H9 (cell line): ENCODE data around the gene R3HCC1L. TPM values are rescaled to one million over a fixed set of nuclear protein-coding genes. Genes with fewer than 3 reads are reported as not detected.

ENCODE experiments used
- DNase-seq: peaks from one replicate; pipeline ENCODE4 v3.0.0-alpha.2; 2017
- H2AFZ ChIP-seq: one replicate; pipeline ENCODE4 v1.6.1; 2013; ENCODE audit warnings: mild to moderate bottlenecking, low read length, control low read depth, moderate library complexity
- H2AK5ac ChIP-seq: 2 replicates; pipeline ENCODE4 v1.6.1; 2013; ENCODE audit warnings: low read length, control low read depth, mixed read lengths; ENCODE audit not compliant: insufficient read length
- H2BK120ac ChIP-seq: one replicate; pipeline ENCODE4 v1.6.1; 2013; ENCODE audit warnings: low read depth, mild to moderate bottlenecking, low read length, control low read depth, inconsistent platforms; ENCODE audit not compliant: poor library complexity, severe bottlenecking
- H2BK12ac ChIP-seq: 2 replicates; pipeline ENCODE4 v1.6.1; 2013; ENCODE audit warnings: low read length, control low read depth, mixed read lengths, low read depth; ENCODE audit not compliant: insufficient read length
- H2BK15ac ChIP-seq: 2 replicates; pipeline ENCODE4 v1.6.1; 2013; ENCODE audit warnings: low read depth, low read length, control low read depth
- H2BK20ac ChIP-seq: one replicate; pipeline ENCODE4 v1.6.1; 2013; ENCODE audit warnings: low read depth, mild to moderate bottlenecking, low read length, control low read depth, inconsistent platforms; ENCODE audit not compliant: poor library complexity, severe bottlenecking
- H2BK5ac ChIP-seq: 2 replicates; pipeline ENCODE4 v1.6.1; 2013; ENCODE audit warnings: low read length, control low read depth, mixed read lengths; ENCODE audit not compliant: insufficient read length
- H3K14ac ChIP-seq: 2 replicates; pipeline ENCODE4 v1.6.1; 2013; ENCODE audit warnings: low read length, control low read depth; ENCODE audit not compliant: insufficient read depth
- H3K18ac ChIP-seq: 2 replicates; pipeline ENCODE4 v1.6.1; 2013; ENCODE audit warnings: low read depth, mild to moderate bottlenecking, mixed read lengths, low read length, control low read depth; ENCODE audit not compliant: insufficient read length
- H3K23ac ChIP-seq: 2 replicates; pipeline ENCODE4 v1.6.1; 2013; ENCODE audit warnings: low read length, control low read depth, mixed read lengths, low read depth; ENCODE audit not compliant: insufficient read length
- H3K23me2 ChIP-seq: 2 replicates; pipeline ENCODE4 v1.6.1; 2013; ENCODE audit warnings: low read depth, mild to moderate bottlenecking, mixed read lengths, low read length, control low read depth; ENCODE audit not compliant: insufficient read length, poor library complexity, severe bottlenecking
- H3K27ac ChIP-seq: 2 replicates; pipeline ENCODE4 v1.5.1; 2013; ENCODE audit warnings: low read length, control low read depth, mixed read lengths, low read depth; ENCODE audit not compliant: insufficient read length
- H3K27me3 ChIP-seq: 2 replicates; pipeline ENCODE4 v1.6.1; 2013; ENCODE audit warnings: low read length, control low read depth, inconsistent platforms; ENCODE audit not compliant: insufficient read depth
- H3K4ac ChIP-seq: 2 replicates; pipeline ENCODE4 v1.6.1; 2013; ENCODE audit warnings: low read depth, mild to moderate bottlenecking, control low read depth, inconsistent platforms, low read length, moderate library complexity
- H3K4me1 ChIP-seq: 2 replicates; pipeline ENCODE4 v1.6.1; 2013; ENCODE audit warnings: low read length, control low read depth, inconsistent platforms; ENCODE audit not compliant: insufficient read depth
- H3K4me2 ChIP-seq: 2 replicates; pipeline ENCODE4 v1.6.1; 2013; ENCODE audit warnings: low read length, control low read depth, mixed read lengths; ENCODE audit not compliant: insufficient read length, insufficient read depth
- H3K56ac ChIP-seq: 2 replicates; pipeline ENCODE4 v1.6.1; 2013; ENCODE audit warnings: low read depth, mild to moderate bottlenecking, mixed read lengths, low read length, control low read depth; ENCODE audit not compliant: insufficient read length
- H3K79me1 ChIP-seq: 2 replicates; pipeline ENCODE4 v1.6.1; 2013; ENCODE audit warnings: low read depth, mild to moderate bottlenecking, moderate library complexity, low read length, control low read depth, inconsistent platforms; ENCODE audit not compliant: insufficient read depth, poor library complexity, severe bottlenecking
- H3K79me2 ChIP-seq: 2 replicates; pipeline ENCODE4 v1.6.1; 2013; ENCODE audit warnings: low read length, control low read depth, inconsistent platforms; ENCODE audit not compliant: insufficient read depth
- H3K9ac ChIP-seq: 2 replicates; pipeline ENCODE4 v1.6.1; 2013; ENCODE audit warnings: low read length, control low read depth, mixed read lengths; ENCODE audit not compliant: insufficient read length; ENCODE audit errors: extremely low read depth
- H3K9me3 ChIP-seq: one replicate; pipeline ENCODE4 v1.6.1; 2013; ENCODE audit warnings: low read depth, low read length, inconsistent platforms; ENCODE audit not compliant: control insufficient read depth
- H3T11ph ChIP-seq: one replicate; pipeline ENCODE4 v1.6.1; 2013; ENCODE audit warnings: mild to moderate bottlenecking, low read length, control low read depth, inconsistent platforms
- H4K20me1 ChIP-seq: one replicate; pipeline ENCODE4 v1.6.1; 2013; ENCODE audit not compliant: control insufficient read depth, insufficient read length, insufficient read depth
- H4K5ac ChIP-seq: 2 replicates; pipeline ENCODE4 v1.6.1; 2013; ENCODE audit warnings: low read depth, mild to moderate bottlenecking, mixed read lengths, low read length, control low read depth; ENCODE audit not compliant: insufficient read length
- H4K8ac ChIP-seq: replicated peaks from 2 replicates; pipeline ENCODE4 v1.6.1; 2013; ENCODE audit warnings: low read length, control low read depth, mixed read lengths, low read depth; ENCODE audit not compliant: insufficient read length
- H4K91ac ChIP-seq: 2 replicates; pipeline ENCODE4 v1.6.1; 2013; ENCODE audit warnings: low read depth, mild to moderate bottlenecking, moderate library complexity, mixed read lengths, low read length, control low read depth; ENCODE audit not compliant: insufficient read length
- H3K27ac Mint-ChIP-seq, 3 experiments: 2 replicates in 2 of 3; 3 replicates in 1 of 3; pipeline ENCODE4 v1.8.0; 2020 to 2021; ENCODE audit warnings: mixed read lengths in 3 of 3, mild to moderate bottlenecking in 1 of 3, moderate library complexity in 1 of 3
- H3K27me3 Mint-ChIP-seq: 2 replicates; pipeline ENCODE4 v1.8.0; 2021; ENCODE audit warnings: low read depth, mild to moderate bottlenecking, moderate library complexity, mixed read lengths
- H3K36me3 Mint-ChIP-seq, 3 experiments: 2 replicates in 2 of 3; 3 replicates in 1 of 3; pipeline ENCODE4 v1.8.0; 2020 to 2021; ENCODE audit warnings: low read depth in 3 of 3, mixed read lengths in 3 of 3; ENCODE audit not compliant: insufficient read depth in 1 of 3
- H3K4me1 Mint-ChIP-seq, 2 experiments: 2 replicates each; pipeline ENCODE4 v1.8.0; 2020; ENCODE audit warnings: mixed read lengths in 2 of 2
- H3K4me3 Mint-ChIP-seq, 2 experiments: 2 replicates in 1 of 2; 3 replicates in 1 of 2; pipeline ENCODE4 v1.8.0; 2020 to 2021; ENCODE audit warnings: mild to moderate bottlenecking in 2 of 2, mixed read lengths in 2 of 2, moderate library complexity in 1 of 2
- H3K9me3 Mint-ChIP-seq, 2 experiments: 2 replicates in 1 of 2; 3 replicates in 1 of 2; pipeline ENCODE4 v1.8.0; 2020; ENCODE audit warnings: mild to moderate bottlenecking in 2 of 2, mixed read lengths in 2 of 2, moderate library complexity in 1 of 2
- CTCF ChIP-seq: fragments of 200-600 bp; sonication (generic); conservative IDR thresholded peaks from 3 replicates; pipeline ENCODE4 v1.8.0; 2021; ENCODE audit warnings: antibody characterized with exemption, mild to moderate bottlenecking
- WGBS: extraction: QIAGEN DNeasy Blood & Tissue Kit; methylation state at CpG from one replicate; pipeline ENCODE4 v1.1.7; 2013; ENCODE audit warnings: missing lambda C conversion rate, low lambda C conversion rate, mixed read lengths; ENCODE audit not compliant: insufficient read length; ENCODE audit errors: extremely low coverage; 5-methylcytosine and 5-hydroxymethylcytosine counted together
- total RNA-seq: library from RNA; stranded (reverse); gene quantifications from 2 replicates; pipeline ENCODE4 v1.2.1, GENCODE V29; 2021

The R3HCC1L gene
- total RNA-seq, 1 experiment from 2014 or later, result 18.5 TPM

GRCh38 chr10:98144985-98145384 lies 10.5 kb downstream of the R3HCC1L start:
- no peak overlapping the region for H3K18ac ChIP-seq
- no peak overlapping the region for H3K27ac ChIP-seq
- H4K5ac ChIP-seq, result no peak overlapping the region
- no peak overlapping the region for H2AK5ac ChIP-seq
- Mint-ChIP-seq H3K4me1 (0 out of 4 replicates have a peak, but pooled peaks cover 0 to 3% of the 10 kb centered on the region in 2 experiments), H3K9me3 (peaks cover 24 to 32% of the 10 kb centered on the region in 2 experiments), H3K27ac (no peak overlapping the region; a peak in 1 of 7 replicates), H3K4me3 (no peak overlapping the region), H3K36me3 (peaks cover 8 to 37% (median 22%) of the 10 kb centered on the region in 3 experiments), H3K27me3 (no peaks in the 10 kb centered on the region)
- H3K27me3 ChIP-seq, result no peaks in the 10 kb centered on the region
- no CpG with 5 or more reads among the region's 2 CpGs for WGBS
- no peak overlapping the region for H2BK15ac ChIP-seq
- no peaks in the 10 kb centered on the region; the same call in 1 of the 2 replicates for H3K79me2 ChIP-seq
- DNase-seq, result no peak
- H3K56ac ChIP-seq, result no peak overlapping the region
- no peak overlapping the region for H3K9ac ChIP-seq
- no peak overlapping the region for H2BK120ac ChIP-seq
- no peak overlapping the region for H2BK20ac ChIP-seq
- peaks cover 2% of the 10 kb centered on the region; the same call in 1 of the 2 replicates for H3K4me1 ChIP-seq
- H3T11ph ChIP-seq, result no peak overlapping the region
- H3K23me2 ChIP-seq, result no peaks in the 10 kb centered on the region
- TF ChIP-seq CTCF, result no peak
- no peak overlapping the region for H3K14ac ChIP-seq
- no peaks in the 10 kb centered on the region for H3K9me3 ChIP-seq
- no peak overlapping the region for H3K23ac ChIP-seq
- H3K4ac ChIP-seq, result no peak overlapping the region
- H2BK5ac ChIP-seq, result no peak overlapping the region
- H2BK12ac ChIP-seq, result no peak overlapping the region
- no peak overlapping the region for H4K8ac ChIP-seq
- no peaks in the 10 kb centered on the region for H4K20me1 ChIP-seq
- no peak overlapping the region for H3K4me2 ChIP-seq
- H4K91ac ChIP-seq, result no peak overlapping the region
- peaks cover 7% of the 10 kb centered on the region for H3K79me1 ChIP-seq
- H2AFZ ChIP-seq, result no peak overlapping the region
